ENCODE data around the gene CYP26C1.

The CYP26C1 gene

GRCh38 chr10:93083743-93084539, 23.3 kb downstream of the CYP26C1 start:
- Histone ChIP-seq H3K27me3 (ENCODE audit: control insufficient read depth, insufficient read depth, low read length) (peaks cover 9% of the 10 kb centered on the region), H3K4me3 (ENCODE audit: low read length) (no peak overlapping the region), H3K4me1 (ENCODE audit: control insufficient read depth, low read depth, low read length) (peaks cover 12% of the 10 kb centered on the region), H3K36me3 (ENCODE audit: control insufficient read depth, low read depth, low read length) (no peaks in the 10 kb centered on the region), H3K9me3 (ENCODE audit: control insufficient read depth, low read depth, low read length) (no peaks in the 10 kb centered on the region), H3K9ac (ENCODE audit: low read length) (no peak overlapping the region), H3K27ac (ENCODE audit: low read length) (no peak overlapping the region)

GRCh38 chr10:93085272-93085859, 24.8 kb downstream of the CYP26C1 start:
- H3K9ac ChIP-seq (ENCODE audit: low read length) = no peak overlapping the region
- H3K36me3 ChIP-seq (ENCODE audit: control insufficient read depth, low read depth, low read length) = no peaks in the 10 kb centered on the region
- H3K4me3 ChIP-seq (ENCODE audit: low read length) = no peak overlapping the region
- H3K27me3 ChIP-seq (ENCODE audit: control insufficient read depth, insufficient read depth, low read length) = peaks cover 5% of the 10 kb centered on the region
- no peaks in the 10 kb centered on the region for H3K9me3 ChIP-seq (ENCODE audit: control insufficient read depth, low read depth, low read length)
- peaks cover 12% of the 10 kb centered on the region for H3K4me1 ChIP-seq (ENCODE audit: control insufficient read depth, low read depth, low read length)
- no peak overlapping the region for H3K27ac ChIP-seq (ENCODE audit: low read length)

- no peaks in the 10 kb centered on the region for H3K36me3 ChIP-seq (ENCODE audit: control insufficient read depth, low read depth, low read length)
- H3K4me1 ChIP-seq (ENCODE audit: control insufficient read depth, low read depth, low read length) = peaks cover 12% of the 10 kb centered on the region
- H3K4me3 ChIP-seq (ENCODE audit: low read length) = no peak overlapping the region
Observed at GRCh38 chr10:93086289-93086688, 25.7 kb downstream of the CYP26C1 start.

GRCh38 chr10:93087846-93088245, 27.2 kb downstream of the CYP26C1 start:
- Histone ChIP-seq H3K36me3 (ENCODE audit: control insufficient read depth, low read depth, low read length) (no peaks in the 10 kb centered on the region), H3K9ac (ENCODE audit: low read length) (no peak overlapping the region), H3K4me1 (ENCODE audit: control insufficient read depth, low read depth, low read length) (peaks cover 12% of the 10 kb centered on the region), H3K4me3 (ENCODE audit: low read length) (no peak overlapping the region), H3K27ac (ENCODE audit: low read length) (no peak overlapping the region), H3K27me3 (ENCODE audit: control insufficient read depth, insufficient read depth, low read length) (no peaks in the 10 kb centered on the region), H3K9me3 (ENCODE audit: control insufficient read depth, low read depth, low read length) (no peaks in the 10 kb centered on the region)

More at GRCh38 chr10:93086289-93086688, 25.7 kb downstream of the CYP26C1 start:
- Histone ChIP-seq H3K27ac (ENCODE audit: low read length) (no peak overlapping the region), H3K27me3 (ENCODE audit: control insufficient read depth, insufficient read depth, low read length) (peaks cover under 1% of the 10 kb centered on the region), H3K9ac (ENCODE audit: low read length) (no peak overlapping the region), H3K9me3 (ENCODE audit: control insufficient read depth, low read depth, low read length) (no peaks in the 10 kb centered on the region)

- Histone ChIP-seq H3K9me3 (ENCODE audit: control insufficient read depth, low read depth, low read length) (no peaks in the 10 kb centered on the region), H3K27me3 (ENCODE audit: control insufficient read depth, insufficient read depth, low read length) (no peaks in the 10 kb centered on the region), H3K4me3 (ENCODE audit: low read length) (no peak overlapping the region), H3K27ac (ENCODE audit: low read length) (no peak overlapping the region), H3K4me1 (ENCODE audit: control insufficient read depth, low read depth, low read length) (peaks cover 12% of the 10 kb centered on the region), H3K36me3 (ENCODE audit: control insufficient read depth, low read depth, low read length) (no peaks in the 10 kb centered on the region), H3K9ac (ENCODE audit: low read length) (no peak overlapping the region)
Observed at GRCh38 chr10:93088466-93088865, 27.9 kb downstream of the CYP26C1 start.

GRCh38 chr10:93090619-93091018, 30.0 kb downstream of the CYP26C1 start:
- Histone ChIP-seq H3K9me3 (ENCODE audit: control insufficient read depth, low read depth, low read length) (no peaks in the 10 kb centered on the region), H3K4me3 (ENCODE audit: low read length) (no peak overlapping the region), H3K27ac (ENCODE audit: low read length) (no peak overlapping the region), H3K9ac (ENCODE audit: low read length) (no peak overlapping the region), H3K36me3 (ENCODE audit: control insufficient read depth, low read depth, low read length) (no peaks in the 10 kb centered on the region), H3K4me1 (ENCODE audit: control insufficient read depth, low read depth, low read length) (peaks cover 12% of the 10 kb centered on the region), H3K27me3 (ENCODE audit: control insufficient read depth, insufficient read depth, low read length) (no peaks in the 10 kb centered on the region)

GRCh38 chr10:93091960-93092359, 31.4 kb downstream of the CYP26C1 start:
- H3K9ac ChIP-seq (ENCODE audit: low read length) = no peak overlapping the region
- no peaks in the 10 kb centered on the region for H3K36me3 ChIP-seq (ENCODE audit: control insufficient read depth, low read depth, low read length)
- no peaks in the 10 kb centered on the region for H3K27me3 ChIP-seq (ENCODE audit: control insufficient read depth, insufficient read depth, low read length)
- no peak overlapping the region for H3K4me3 ChIP-seq (ENCODE audit: low read length)
- H3K9me3 ChIP-seq (ENCODE audit: control insufficient read depth, low read depth, low read length) = no peaks in the 10 kb centered on the region
- H3K27ac ChIP-seq (ENCODE audit: low read length) = no peak overlapping the region
- H3K4me1 ChIP-seq (ENCODE audit: control insufficient read depth, low read depth, low read length) = peaks cover 12% of the 10 kb centered on the region

- no peak overlapping the region for H3K27ac ChIP-seq (ENCODE audit: low read length)
- H3K4me1 ChIP-seq (ENCODE audit: control insufficient read depth, low read depth, low read length) = no peaks in the 10 kb centered on the region
- no peaks in the 10 kb centered on the region for H3K9me3 ChIP-seq (ENCODE audit: control insufficient read depth, low read depth, low read length)
- no peaks in the 10 kb centered on the region for H3K36me3 ChIP-seq (ENCODE audit: control insufficient read depth, low read depth, low read length)
- no peak overlapping the region for H3K9ac ChIP-seq (ENCODE audit: low read length)
- H3K4me3 ChIP-seq (ENCODE audit: low read length) = no peak overlapping the region
- H3K27me3 ChIP-seq (ENCODE audit: control insufficient read depth, insufficient read depth, low read length) = no peaks in the 10 kb centered on the region
Observed at GRCh38 chr10:93095225-93095624, 34.6 kb downstream of the CYP26C1 start.

GRCh38 chr10:93096901-93097300, 36.3 kb downstream of the CYP26C1 start:
- Histone ChIP-seq H3K27ac (ENCODE audit: low read length) (no peak overlapping the region), H3K4me3 (ENCODE audit: low read length) (no peak overlapping the region), H3K27me3 (ENCODE audit: control insufficient read depth, insufficient read depth, low read length) (no peaks in the 10 kb centered on the region), H3K36me3 (ENCODE audit: control insufficient read depth, low read depth, low read length) (no peaks in the 10 kb centered on the region), H3K9me3 (ENCODE audit: control insufficient read depth, low read depth, low read length) (no peaks in the 10 kb centered on the region), H3K4me1 (ENCODE audit: control insufficient read depth, low read depth, low read length) (no peaks in the 10 kb centered on the region), H3K9ac (ENCODE audit: low read length) (no peak overlapping the region)

GRCh38 chr10:93097386-93097785, 36.8 kb downstream of the CYP26C1 start:
- H3K36me3 ChIP-seq (ENCODE audit: control insufficient read depth, low read depth, low read length) = no peaks in the 10 kb centered on the region
- no peaks in the 10 kb centered on the region for H3K4me1 ChIP-seq (ENCODE audit: control insufficient read depth, low read depth, low read length)
- no peak overlapping the region for H3K27ac ChIP-seq (ENCODE audit: low read length)
- no peak overlapping the region for H3K9ac ChIP-seq (ENCODE audit: low read length)
- H3K27me3 ChIP-seq (ENCODE audit: control insufficient read depth, insufficient read depth, low read length) = no peaks in the 10 kb centered on the region
- H3K9me3 ChIP-seq (ENCODE audit: control insufficient read depth, low read depth, low read length) = no peaks in the 10 kb centered on the region
- no peak overlapping the region for H3K4me3 ChIP-seq (ENCODE audit: low read length)

- H3K4me1 ChIP-seq (ENCODE audit: control insufficient read depth, low read depth, low read length) = no peaks in the 10 kb centered on the region
- H3K27ac ChIP-seq (ENCODE audit: low read length) = no peak overlapping the region
- H3K27me3 ChIP-seq (ENCODE audit: control insufficient read depth, insufficient read depth, low read length) = no peaks in the 10 kb centered on the region
- H3K9me3 ChIP-seq (ENCODE audit: control insufficient read depth, low read depth, low read length) = no peaks in the 10 kb centered on the region
- H3K9ac ChIP-seq (ENCODE audit: low read length) = no peak overlapping the region
- no peaks in the 10 kb centered on the region for H3K36me3 ChIP-seq (ENCODE audit: control insufficient read depth, low read depth, low read length)
- H3K4me3 ChIP-seq (ENCODE audit: low read length) = no peak overlapping the region
Observed at GRCh38 chr10:93098816-93099215, 38.2 kb downstream of the CYP26C1 start.

- Histone ChIP-seq H3K4me1 (ENCODE audit: control insufficient read depth, low read depth, low read length) (no peaks in the 10 kb centered on the region), H3K27me3 (ENCODE audit: control insufficient read depth, insufficient read depth, low read length) (no peaks in the 10 kb centered on the region), H3K9ac (ENCODE audit: low read length) (no peak overlapping the region), H3K9me3 (ENCODE audit: control insufficient read depth, low read depth, low read length) (no peaks in the 10 kb centered on the region), H3K27ac (ENCODE audit: low read length) (no peak overlapping the region), H3K36me3 (ENCODE audit: control insufficient read depth, low read depth, low read length) (no peaks in the 10 kb centered on the region), H3K4me3 (ENCODE audit: low read length) (no peak overlapping the region)
Observed at GRCh38 chr10:93099670-93100069, 39.1 kb downstream of the CYP26C1 start.
